GM10266 (cell line): ENCODE measurements around the gene H6PD.

ENCODE experiments used
- DNase-seq: peaks from one replicate; pipeline ENCODE4 v3.0.0; 2012; ENCODE audit errors: extremely low spot score
- TF ChIP-seq, protein P1 (sequence below): IDR thresholded peaks from 2 replicates; pipeline ENCODE4 v1.5.1; 2012; ENCODE audit warnings: mild to moderate bottlenecking, low read depth; ENCODE audit not compliant: control insufficient read depth, insufficient read depth; ENCODE audit errors: missing control alignments

H6PD gene

DNA sequence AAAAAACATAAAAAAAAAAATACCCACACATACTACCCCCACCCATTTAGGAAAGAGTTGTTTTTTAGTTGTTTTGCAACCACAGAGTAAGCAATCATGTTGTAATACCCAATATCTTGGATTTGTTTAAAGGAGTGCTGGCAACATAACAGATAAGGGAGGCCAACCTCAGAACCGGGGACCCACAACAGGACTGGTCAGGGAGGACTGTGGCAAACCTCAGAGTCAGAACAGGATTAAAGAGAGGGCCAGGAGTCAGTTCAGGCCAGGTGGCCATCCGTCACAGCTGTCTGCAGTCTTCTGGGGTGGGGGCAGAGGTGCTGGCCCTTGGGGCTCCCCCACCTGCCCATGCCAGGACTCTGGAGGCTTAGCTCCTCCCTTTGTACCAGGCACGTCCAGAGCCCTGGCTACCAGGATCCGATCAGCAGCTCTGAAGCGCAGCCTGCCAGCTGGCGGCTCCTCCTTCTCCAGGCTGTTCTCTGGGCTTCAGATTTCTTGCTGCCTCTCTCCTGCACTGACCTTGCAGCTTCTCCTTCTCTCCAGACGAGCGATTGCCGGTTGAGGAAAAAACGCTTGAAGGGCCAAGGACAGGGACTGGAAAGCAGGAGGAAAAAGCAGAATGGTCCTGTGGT lies 7.9 kb downstream of the H6PD start:
- no peak for DNase-seq
- TF ChIP-seq, protein P1, sequence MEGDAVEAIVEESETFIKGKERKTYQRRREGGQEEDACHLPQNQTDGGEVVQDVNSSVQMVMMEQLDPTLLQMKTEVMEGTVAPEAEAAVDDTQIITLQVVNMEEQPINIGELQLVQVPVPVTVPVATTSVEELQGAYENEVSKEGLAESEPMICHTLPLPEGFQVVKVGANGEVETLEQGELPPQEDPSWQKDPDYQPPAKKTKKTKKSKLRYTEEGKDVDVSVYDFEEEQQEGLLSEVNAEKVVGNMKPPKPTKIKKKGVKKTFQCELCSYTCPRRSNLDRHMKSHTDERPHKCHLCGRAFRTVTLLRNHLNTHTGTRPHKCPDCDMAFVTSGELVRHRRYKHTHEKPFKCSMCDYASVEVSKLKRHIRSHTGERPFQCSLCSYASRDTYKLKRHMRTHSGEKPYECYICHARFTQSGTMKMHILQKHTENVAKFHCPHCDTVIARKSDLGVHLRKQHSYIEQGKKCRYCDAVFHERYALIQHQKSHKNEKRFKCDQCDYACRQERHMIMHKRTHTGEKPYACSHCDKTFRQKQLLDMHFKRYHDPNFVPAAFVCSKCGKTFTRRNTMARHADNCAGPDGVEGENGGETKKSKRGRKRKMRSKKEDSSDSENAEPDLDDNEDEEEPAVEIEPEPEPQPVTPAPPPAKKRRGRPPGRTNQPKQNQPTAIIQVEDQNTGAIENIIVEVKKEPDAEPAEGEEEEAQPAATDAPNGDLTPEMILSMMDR, result no peak

DNA sequence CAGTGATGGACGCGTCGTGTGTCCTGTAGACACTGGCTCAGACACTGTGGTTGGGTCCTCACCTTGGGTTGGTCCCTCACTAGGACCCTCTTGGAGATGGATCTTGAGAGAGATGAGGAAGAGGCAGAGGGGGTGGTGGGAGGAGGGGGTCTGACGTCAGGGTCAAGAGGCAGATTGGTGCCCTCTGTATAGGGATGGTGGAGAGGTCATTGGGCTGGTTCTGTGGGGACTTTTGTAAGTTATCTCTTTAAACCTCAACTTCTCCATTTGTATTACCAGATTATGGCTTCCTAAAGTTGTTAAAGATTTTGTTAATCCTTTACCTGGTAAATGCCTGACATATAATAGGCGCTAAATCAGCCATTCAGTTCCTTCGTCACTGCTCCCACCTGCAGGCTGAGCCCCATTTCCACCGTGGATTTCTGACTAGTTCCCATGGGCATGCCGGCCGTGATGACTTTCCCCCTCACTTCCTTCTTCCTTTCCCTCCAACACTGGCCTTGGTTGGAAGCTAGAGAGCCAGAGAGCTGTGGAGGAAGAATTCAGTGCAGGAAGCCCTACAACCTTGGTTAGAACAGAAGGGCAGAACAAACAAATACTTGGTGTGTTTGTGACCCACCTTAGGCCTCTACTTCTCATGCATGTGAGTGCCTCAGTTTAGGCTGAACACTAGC lies 8.6 kb downstream of the H6PD start:
- DNase-seq, result no peak
- TF ChIP-seq, protein P1, result no peak

DNA sequence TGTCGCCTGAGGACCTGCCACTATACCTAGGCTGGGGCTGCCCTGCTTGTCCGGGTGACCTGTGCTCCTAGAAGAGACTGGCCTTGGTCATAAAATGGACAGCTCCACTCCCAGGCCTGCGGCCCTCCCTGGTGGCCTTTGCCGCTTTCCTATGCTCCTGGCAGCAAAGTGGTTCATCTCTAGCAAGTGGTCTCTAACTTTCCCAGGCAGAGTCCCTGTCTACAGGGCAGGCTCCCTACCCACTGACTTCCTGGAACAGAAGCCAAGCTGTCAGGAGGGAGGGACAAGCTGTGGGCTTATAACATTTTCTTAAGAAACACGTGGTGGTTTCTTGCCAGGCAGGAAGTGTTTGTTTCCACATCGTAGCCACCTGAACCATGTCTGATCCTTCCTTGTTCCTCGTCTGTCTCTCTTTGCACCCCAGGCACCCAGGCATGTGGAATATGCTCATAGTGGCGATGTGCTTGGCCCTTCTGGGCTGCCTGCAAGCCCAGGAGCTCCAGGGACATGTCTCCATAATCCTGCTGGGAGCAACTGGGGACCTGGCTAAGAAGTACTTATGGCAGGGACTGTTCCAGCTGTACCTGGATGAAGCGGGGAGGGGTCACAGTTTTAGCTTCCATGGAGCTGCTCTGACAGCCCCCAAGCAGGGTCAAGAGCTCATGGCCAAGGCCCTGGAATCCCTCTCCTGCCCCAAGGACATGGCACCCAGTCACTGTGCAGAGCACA lies 10.1 kb downstream of the H6PD start:
- TF ChIP-seq, protein P1, result no peak
- no peak for DNase-seq

DNA sequence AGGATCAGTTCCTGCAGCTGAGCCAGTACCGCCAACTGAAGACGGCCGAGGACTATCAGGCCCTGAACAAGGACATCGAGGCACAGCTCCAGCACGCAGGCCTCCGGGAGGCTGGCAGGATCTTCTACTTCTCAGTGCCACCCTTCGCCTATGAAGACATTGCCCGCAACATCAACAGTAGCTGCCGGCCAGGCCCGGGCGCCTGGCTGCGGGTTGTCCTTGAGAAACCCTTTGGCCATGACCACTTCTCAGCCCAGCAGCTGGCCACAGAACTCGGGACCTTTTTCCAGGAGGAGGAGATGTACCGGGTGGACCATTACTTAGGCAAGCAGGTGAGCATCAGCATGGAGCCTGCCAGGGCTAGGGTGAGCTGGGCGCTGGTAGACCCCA lies 10.7 kb downstream of the H6PD start:
- TF ChIP-seq, protein P1, result no peak

DNA sequence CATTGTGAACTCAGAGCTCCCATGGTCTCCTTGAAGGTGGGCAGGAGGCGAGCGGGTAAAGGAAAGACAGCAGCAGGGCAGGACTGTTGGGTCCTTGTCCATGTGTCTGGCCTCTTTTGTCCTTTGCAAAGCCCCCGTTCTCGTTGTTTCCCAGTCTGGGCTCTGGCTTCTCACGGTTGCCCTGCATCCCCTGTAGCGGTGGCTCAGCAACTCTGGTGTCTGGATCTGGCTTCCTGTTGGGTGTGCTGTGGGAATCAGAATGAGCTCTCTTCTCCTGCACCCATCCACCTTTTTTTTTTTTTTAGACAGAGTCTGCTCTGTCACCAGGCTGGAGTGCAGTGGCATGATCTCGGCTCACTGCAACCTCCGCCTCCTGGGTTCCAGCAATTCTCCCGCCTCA lies 11.1 kb downstream of the H6PD start:
- TF ChIP-seq, protein P1, result no peak
- no peak for DNase-seq

More for the DNA sequence above, 10.7 kb downstream of the H6PD start:
- no peak for DNase-seq

DNA sequence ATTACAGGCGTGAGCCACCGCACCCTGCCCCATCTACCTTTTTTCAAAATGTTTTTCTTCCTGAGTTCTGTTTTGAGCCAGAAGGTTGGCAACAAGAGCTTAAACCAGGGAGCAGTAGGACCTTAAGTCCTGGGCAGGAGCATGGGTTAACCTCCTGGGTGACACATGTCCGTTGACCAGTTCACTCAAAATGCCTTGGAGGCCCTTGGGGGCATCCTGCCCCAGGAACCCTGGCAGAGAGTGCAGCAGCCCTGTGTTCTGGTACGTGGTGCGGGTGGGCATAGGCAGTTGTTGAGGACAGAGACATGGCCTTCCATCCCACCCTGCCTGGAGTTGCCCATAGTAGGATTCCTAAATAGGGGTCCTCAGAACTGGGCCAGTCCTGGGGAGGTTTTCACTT lies 11.6 kb downstream of the H6PD start:
- TF ChIP-seq, protein P1, result no peak
- DNase-seq, result no peak
